Measurements from ENCODE around the gene TH. TPM values are rescaled to one million over a fixed set of nuclear protein-coding genes. Genes with fewer than 3 reads are reported as not detected.
A peak's percentile ranks its signal among the peaks of the same experiment; 100 is the strongest.

The TH gene
- total RNA-seq, 4 donors from 2014 or later, result 1.3 TPM; not detected in 3

DNA sequence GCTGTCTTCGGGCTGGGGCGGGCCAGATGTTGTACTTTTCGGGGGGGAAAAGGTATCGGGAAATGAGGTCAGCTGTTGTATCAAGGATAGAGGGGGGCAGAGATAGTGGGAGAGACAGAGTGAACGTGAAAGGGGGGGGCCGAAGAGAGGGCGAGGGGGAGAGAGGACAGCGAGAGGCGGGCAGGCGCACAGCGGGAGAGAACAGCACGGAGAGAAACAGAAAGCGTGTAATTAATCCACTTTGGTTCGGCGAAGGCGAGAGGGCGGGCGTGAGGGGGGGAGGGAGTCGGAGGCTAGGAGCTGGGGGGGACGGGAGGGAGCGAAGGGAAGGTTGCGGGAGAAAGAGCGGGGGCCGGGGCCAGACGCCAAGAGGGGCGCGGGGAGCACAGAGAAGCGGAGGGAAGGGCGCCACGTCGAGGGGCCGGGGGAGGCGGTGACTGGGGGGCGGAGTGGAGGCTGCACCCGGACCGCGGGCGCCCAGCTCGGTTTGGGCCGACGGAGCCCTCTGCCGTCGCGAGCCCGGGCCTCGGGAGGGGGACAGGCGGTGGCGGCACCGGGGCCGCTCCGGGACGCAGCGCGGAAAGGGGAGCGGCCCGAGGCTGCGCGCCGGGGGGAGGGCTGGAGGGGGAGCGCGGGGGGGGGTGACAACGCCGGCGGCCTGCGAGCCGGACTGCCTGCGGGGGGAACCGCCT lies 33.0 kb downstream of the TH start:
- WGBS, result 1% methylated on average over 44 of the region's 68 CpGs
- Histone ChIP-seq H3K4me1 (peaks cover 9 to 48% (median 44%) of the 10 kb centered on the region in 4 donors), H3K27ac (replicated peaks in 1 of 4) (peak overlapping the region in 3 of 4 donors; percentile 19 to 36 (median 23)), H3K9me3 (no peaks in the 10 kb centered on the region), H3K36me3 (no peaks in the 10 kb centered on the region), H3K27me3 (peaks cover 5 to 100% (median 45%) of the 10 kb centered on the region in 4 donors), H3K4me3 (peak overlapping the region; percentile 46 to 57 (median 48))
- intact Hi-C loops (cut with DNase I), result no loop called here
- no peak for TF ChIP-seq POLR2AphosphoS5 (IDR thresholded peaks at IDR 0.05)
- TF ChIP-seq, protein P1, sequence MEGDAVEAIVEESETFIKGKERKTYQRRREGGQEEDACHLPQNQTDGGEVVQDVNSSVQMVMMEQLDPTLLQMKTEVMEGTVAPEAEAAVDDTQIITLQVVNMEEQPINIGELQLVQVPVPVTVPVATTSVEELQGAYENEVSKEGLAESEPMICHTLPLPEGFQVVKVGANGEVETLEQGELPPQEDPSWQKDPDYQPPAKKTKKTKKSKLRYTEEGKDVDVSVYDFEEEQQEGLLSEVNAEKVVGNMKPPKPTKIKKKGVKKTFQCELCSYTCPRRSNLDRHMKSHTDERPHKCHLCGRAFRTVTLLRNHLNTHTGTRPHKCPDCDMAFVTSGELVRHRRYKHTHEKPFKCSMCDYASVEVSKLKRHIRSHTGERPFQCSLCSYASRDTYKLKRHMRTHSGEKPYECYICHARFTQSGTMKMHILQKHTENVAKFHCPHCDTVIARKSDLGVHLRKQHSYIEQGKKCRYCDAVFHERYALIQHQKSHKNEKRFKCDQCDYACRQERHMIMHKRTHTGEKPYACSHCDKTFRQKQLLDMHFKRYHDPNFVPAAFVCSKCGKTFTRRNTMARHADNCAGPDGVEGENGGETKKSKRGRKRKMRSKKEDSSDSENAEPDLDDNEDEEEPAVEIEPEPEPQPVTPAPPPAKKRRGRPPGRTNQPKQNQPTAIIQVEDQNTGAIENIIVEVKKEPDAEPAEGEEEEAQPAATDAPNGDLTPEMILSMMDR (IDR thresholded peaks at IDR 0.05), result no peak
- no peak for TF ChIP-seq POLR2A (IDR thresholded peaks at IDR 0.05; ENCODE audit: low read depth)
- no peak for TF ChIP-seq EP300 (IDR thresholded peaks at IDR 0.05)
- no peak for DNase-seq (ENCODE audit: extremely low spot score)

DNA sequence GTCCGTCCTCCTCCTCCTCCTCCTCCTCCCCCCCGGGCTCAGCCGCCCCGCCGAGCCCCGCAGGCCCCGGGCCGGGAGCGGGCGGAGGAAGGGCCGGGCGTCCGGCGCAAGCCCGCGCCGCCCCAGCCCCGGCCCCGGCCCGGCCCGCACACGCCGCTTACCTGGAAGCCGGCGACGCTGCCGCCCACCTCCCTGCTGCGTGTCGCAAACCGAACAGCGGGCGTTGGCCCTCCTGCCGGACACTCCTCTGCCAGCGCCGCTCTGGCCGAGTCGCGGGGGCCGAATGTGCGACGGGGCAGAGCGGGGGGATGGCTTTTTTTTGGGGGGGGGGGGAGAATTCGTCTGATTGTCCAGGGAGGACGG lies 33.6 kb downstream of the TH start:
- H3K36me3 ChIP-seq, result peaks cover 0 to 3% (median 0%) of the 10 kb centered on the region in 4 donors
- intact Hi-C loops (cut with DNase I), result no loop called here
- TF ChIP-seq EP300 (IDR thresholded peaks at IDR 0.05) (no peak), POLR2AphosphoS5 (IDR thresholded peaks at IDR 0.05) (no peak), POLR2A (IDR thresholded peaks at IDR 0.05; ENCODE audit: low read depth) (no peak)
- TF ChIP-seq, protein P1 (IDR thresholded peaks at IDR 0.05), result no peak
- peaks cover 5 to 100% (median 42%) of the 10 kb centered on the region in 4 donors for H3K27me3 ChIP-seq
- no peak for DNase-seq (ENCODE audit: extremely low spot score)
- peaks cover 9 to 48% (median 42%) of the 10 kb centered on the region in 4 donors for H3K4me1 ChIP-seq
- no peaks in the 10 kb centered on the region for H3K9me3 ChIP-seq
- peak overlapping the region in 1 of 4 donors; percentile 44 for H3K27ac ChIP-seq (replicated peaks in 1 of 4)
- WGBS, result under 1% methylated on average over 16 of the region's 44 CpGs
- H3K4me3 ChIP-seq, result peak overlapping the region; percentile 46 to 57 (median 48)

- Histone ChIP-seq H3K27ac (replicated peaks in 1 of 4) (peak overlapping the region in 1 of 4 donors; percentile 44), H3K9me3 (no peaks in the 10 kb centered on the region), H3K4me1 (peaks cover 9 to 48% (median 43%) of the 10 kb centered on the region in 4 donors), H3K27me3 (peaks cover 5 to 100% (median 38%) of the 10 kb centered on the region in 4 donors), H3K36me3 (peaks cover 0 to 8% (median 0%) of the 10 kb centered on the region in 4 donors), H3K4me3 (peak overlapping the region; percentile 46 to 57 (median 48))
- DNase-seq (ENCODE audit: extremely low spot score), result no peak
- TF ChIP-seq, protein P1 (IDR thresholded peaks at IDR 0.05), result no peak
- TF ChIP-seq EP300 (IDR thresholded peaks at IDR 0.05) (no peak), POLR2AphosphoS5 (IDR thresholded peaks at IDR 0.05) (no peak), POLR2A (IDR thresholded peaks at IDR 0.05; ENCODE audit: low read depth) (no peak)
- intact Hi-C loops (cut with DNase I), result no loop called here
- 2% methylated on average over 27 of the region's 50 CpGs for WGBS
Measured at GRCh38 chr11:2137202-2138067, 34.2 kb downstream of the TH start.

DNA sequence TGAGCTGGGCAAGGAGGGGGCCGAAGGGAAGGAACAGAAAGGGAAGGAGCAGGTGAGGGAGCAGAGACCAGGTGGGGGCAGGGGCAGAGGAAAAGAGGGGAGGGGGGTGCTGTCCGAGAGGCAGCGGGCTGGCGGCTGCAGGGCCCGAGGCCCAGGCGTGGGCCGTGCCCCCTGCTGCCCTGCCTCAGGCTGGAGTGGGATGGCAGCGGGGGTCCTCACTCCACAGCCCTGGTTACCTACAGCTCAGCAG lies 34.7 kb downstream of the TH start:
- DNase-seq (ENCODE audit: extremely low spot score), result no peak
- Histone ChIP-seq H3K9me3 (no peaks in the 10 kb centered on the region), H3K27me3 (peaks cover 5 to 100% (median 38%) of the 10 kb centered on the region in 4 donors), H3K27ac (replicated peaks in 1 of 4) (no peak overlapping the region), H3K4me1 (peaks cover 9 to 48% (median 43%) of the 10 kb centered on the region in 4 donors), H3K36me3 (peaks cover 0 to 8% (median 0%) of the 10 kb centered on the region in 4 donors), H3K4me3 (peak overlapping the region; percentile 46 to 57 (median 48))
- 58% methylated on average over 8 of the region's 8 CpGs for WGBS
- intact Hi-C loops (cut with DNase I), result no loop called here
- no peak for TF ChIP-seq EP300 (IDR thresholded peaks at IDR 0.05)
